CD4-positive, alpha-beta T cell treated with Interferon gamma for 1 hour (primary cell): Measurements from ENCODE around the gene MED16.
A peak's percentile ranks its signal among the peaks of the same experiment; 100 is the strongest.
"Not testable (repeated sequence)": the region's sequence is repeated elsewhere in the genome, so short reads cannot be mapped to it uniquely, and the experiment has no call there.

Experiments used
- DNase-seq: peaks from one replicate; pipeline ENCODE4 v3.0.0-alpha.2; 2020

The MED16 gene

GRCh38 chr19:885536-886224, 7.3 kb downstream of the MED16 start:
- no peak for DNase-seq

GRCh38 chr19:884420-885211, 8.4 kb downstream of the MED16 start:
- DNase-seq: no peak

GRCh38 chr19:883661-884211, 9.3 kb downstream of the MED16 start:
- DNase-seq: no peak

- DNase-seq: no peak
Measured at GRCh38 chr19:882871-883497, 10.0 kb downstream of the MED16 start.

GRCh38 chr19:881385-882071, 11.5 kb downstream of the MED16 start:
- DNase-seq: no peak

GRCh38 chr19:879711-880438, 13.1 kb downstream of the MED16 start:
- DNase-seq: no peak

GRCh38 chr19:878751-879561, 14.0 kb downstream of the MED16 start:
- not testable (repeated sequence) for DNase-seq

GRCh38 chr19:877992-878660, 14.9 kb downstream of the MED16 start:
- not testable (repeated sequence) for DNase-seq

- DNase-seq: no peak
Measured at GRCh38 chr19:876780-877314, 16.1 kb downstream of the MED16 start.

- no peak for DNase-seq
Measured at GRCh38 chr19:876089-876488, 16.9 kb downstream of the MED16 start.

- DNase-seq: no peak
Measured at GRCh38 chr19:875265-875879, 17.6 kb downstream of the MED16 start.

GRCh38 chr19:873561-874041, 19.4 kb downstream of the MED16 start:
- no peak for DNase-seq

- DNase-seq: peak; percentile 90
Measured at GRCh38 chr19:873084-873483, 19.9 kb downstream of the MED16 start.

GRCh38 chr19:872266-872951, 20.6 kb downstream of the MED16 start:
- DNase-seq: peak; percentile 91

- no peak for DNase-seq
Measured at GRCh38 chr19:871446-872265, 21.3 kb downstream of the MED16 start.

GRCh38 chr19:870963-871401, 22.0 kb downstream of the MED16 start:
- no peak for DNase-seq

GRCh38 chr19:870314-870713, 22.7 kb downstream of the MED16 start:
- no peak for DNase-seq
